Esophagus (tissue), 2 donors: ENCODE measurements around the gene GPR143. TPM values are rescaled to one million over a fixed set of nuclear protein-coding genes. Genes with fewer than 3 reads are reported as not detected.

Experiments
- H3K27ac ChIP-seq, 2 donors: one replicate each; pipeline ENCODE4 v1.5.1; 2013; ENCODE audit warnings: low read depth in 2 of 2, mild to moderate bottlenecking in 2 of 2, inconsistent platforms in 1 of 2, low read length in 1 of 2, moderate library complexity in 1 of 2
- H3K27me3 ChIP-seq, 2 donors: one replicate each; pipeline ENCODE4 v1.6.1; 2013; ENCODE audit warnings: low read length in 2 of 2, control low read depth in 1 of 2, mild to moderate bottlenecking in 1 of 2; ENCODE audit not compliant: insufficient read depth in 2 of 2, control insufficient read depth in 1 of 2
- H3K36me3 ChIP-seq, 2 donors: one replicate each; pipeline ENCODE4 v1.6.1; 2013; ENCODE audit warnings: low read length in 1 of 2; ENCODE audit not compliant: control insufficient read depth in 2 of 2, insufficient read depth in 2 of 2
- H3K4me1 ChIP-seq, 2 donors: one replicate each; pipeline ENCODE4 v1.6.1; 2013; ENCODE audit warnings: low read length in 1 of 2; ENCODE audit not compliant: control insufficient read depth in 2 of 2, insufficient read depth in 2 of 2
- H3K4me3 ChIP-seq, 2 donors: one replicate each; pipeline ENCODE4 v1.5.1; 2013; ENCODE audit warnings: low read length in 2 of 2, mild to moderate bottlenecking in 2 of 2, low read depth in 1 of 2, moderate library complexity in 1 of 2
- H3K9me3 ChIP-seq, 2 donors: one replicate each; pipeline ENCODE4 v1.6.1; 2013; ENCODE audit warnings: mild to moderate bottlenecking in 2 of 2, low read depth in 1 of 2, low read length in 1 of 2, moderate library complexity in 1 of 2; ENCODE audit not compliant: control insufficient read depth in 2 of 2, insufficient read depth in 1 of 2
- WGBS, 2 donors: extraction: QIAGEN DNeasy Blood & Tissue Kit; methylation state at CpG; one replicate each; pipeline ENCODE4 v1.1.7; 2013; 5-methylcytosine and 5-hydroxymethylcytosine counted together
- polyA plus RNA-seq, 2 donors: library from polyadenylated mRNA; stranded (reverse); fragments of 200-250 nt; gene quantifications; one replicate each; pipeline ENCODE4 v1.2.3, GENCODE V29; 2013
- donor health status: healthy with polysubstance abuse.
- donor health status: Bipolar disorder and iron deficiency.

Gene GPR143
- polyA plus RNA-seq, 2 donors, result 1.7 to 2.2 TPM

DNA sequence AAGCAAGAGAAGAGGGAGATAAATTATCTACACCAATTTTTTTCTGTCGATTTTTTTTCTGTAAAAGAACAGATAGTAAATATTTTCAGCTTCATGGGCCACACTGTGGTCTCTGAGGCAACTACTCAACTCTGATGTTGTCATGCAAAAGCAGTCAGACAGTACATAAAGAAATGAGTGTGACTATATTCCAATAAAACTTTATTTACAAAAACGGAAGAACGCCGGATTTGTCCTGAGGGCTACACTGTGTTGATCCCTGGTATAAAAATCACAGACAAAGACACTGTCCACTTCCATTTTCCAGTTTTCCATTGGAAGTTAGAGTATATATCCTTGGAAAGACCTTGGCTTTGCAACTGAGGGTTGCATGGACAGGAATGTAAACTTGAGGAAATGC lies 18.0 kb downstream of the GPR143 start:
- Histone ChIP-seq H3K4me1 (no peaks in the 10 kb centered on the region), H3K36me3 (no peaks in the 10 kb centered on the region), H3K27me3 (no peaks in the 10 kb centered on the region), H3K9me3 (no peaks in the 10 kb centered on the region), H3K27ac (no peak overlapping the region), H3K4me3 (no peak overlapping the region)
- WGBS, 2 donors, result 87 to 96% methylated on average over 4 of the region's 4 CpGs

DNA sequence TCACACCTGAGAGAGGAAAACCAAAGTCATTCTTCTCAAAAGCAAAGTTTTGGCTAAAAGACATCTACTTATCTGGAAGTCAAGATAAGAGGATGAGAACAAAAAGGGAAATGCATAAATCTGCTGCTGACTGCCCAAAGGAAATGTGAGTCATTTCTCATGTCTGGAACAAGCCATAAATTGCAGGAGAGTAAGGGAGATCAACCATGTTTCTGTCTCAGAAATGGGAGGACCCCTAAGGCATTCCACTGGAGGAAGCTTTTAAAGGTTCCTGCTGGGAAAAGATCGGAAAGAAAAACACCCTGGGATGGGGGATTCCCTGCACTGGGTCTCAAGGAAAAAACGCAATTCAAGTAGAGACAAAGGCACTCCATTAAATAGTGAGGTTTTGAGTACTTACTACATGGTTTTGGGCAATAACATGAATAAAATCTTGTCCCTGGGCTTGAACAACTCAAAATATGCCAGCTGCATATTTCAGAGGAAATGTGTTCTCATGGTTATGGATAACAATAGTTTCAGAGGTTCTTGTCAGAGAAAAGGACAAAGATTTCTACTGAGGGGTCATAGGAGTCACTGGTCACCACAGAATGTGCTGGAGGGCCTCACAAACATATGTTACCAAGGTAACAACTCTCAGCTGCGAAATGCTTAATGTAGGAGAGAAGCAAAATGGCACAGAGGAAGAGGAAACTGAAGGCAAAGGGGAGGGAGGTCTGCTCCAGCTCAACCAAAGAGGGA lies 19.3 kb downstream of the GPR143 start:
- WGBS, 2 donors, result 41 to 46% methylated on average over 3 of the region's 3 CpGs
- no peak overlapping the region for H3K4me3 ChIP-seq
- no peak overlapping the region for H3K27ac ChIP-seq
- H3K4me1 ChIP-seq, result no peaks in the 10 kb centered on the region
- H3K36me3 ChIP-seq, result no peaks in the 10 kb centered on the region
- H3K9me3 ChIP-seq, result no peaks in the 10 kb centered on the region
- H3K27me3 ChIP-seq, result no peaks in the 10 kb centered on the region

DNA sequence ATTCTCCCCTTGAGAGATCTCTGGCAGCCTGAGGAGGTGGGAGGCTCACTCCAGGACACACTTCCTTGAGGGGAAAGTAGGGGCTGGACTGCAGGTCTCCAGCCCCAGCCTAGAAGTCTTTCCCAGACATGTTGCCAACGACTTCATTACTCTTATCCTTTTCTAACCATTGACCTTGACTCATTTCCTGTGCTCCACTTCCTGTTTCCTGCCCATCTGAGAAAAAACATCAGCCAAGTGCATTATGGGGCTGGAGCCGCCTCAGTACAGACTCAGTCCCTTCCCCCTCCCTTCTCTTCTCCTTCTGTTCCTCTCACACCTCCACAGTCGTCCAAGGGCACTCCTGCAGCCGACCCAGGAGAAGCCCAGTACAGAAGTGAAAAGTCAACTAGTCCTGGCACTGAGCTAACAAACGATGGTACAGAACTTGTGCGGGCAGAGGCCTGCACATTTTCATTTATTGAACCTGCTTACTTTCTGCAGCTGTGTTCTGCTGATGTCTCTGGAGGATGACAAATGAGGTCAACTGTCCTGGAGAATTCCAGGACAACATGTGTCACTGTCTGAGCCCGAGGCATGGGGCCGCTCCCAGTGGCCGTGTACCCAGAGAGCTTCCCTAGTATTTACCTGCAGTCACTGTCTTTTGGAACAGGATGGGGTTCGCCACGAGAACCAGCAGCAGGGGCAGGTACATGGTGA lies 20.1 kb downstream of the GPR143 start:
- no peaks in the 10 kb centered on the region for H3K36me3 ChIP-seq
- H3K27ac ChIP-seq, result no peak overlapping the region
- no peaks in the 10 kb centered on the region for H3K9me3 ChIP-seq
- H3K4me1 ChIP-seq, result no peaks in the 10 kb centered on the region
- no peaks in the 10 kb centered on the region for H3K27me3 ChIP-seq
- whole genome bisulfite sequencing, 2 donors, result 54 to 64% methylated on average over 11 of the region's 11 CpGs
- no peak overlapping the region for H3K4me3 ChIP-seq

DNA sequence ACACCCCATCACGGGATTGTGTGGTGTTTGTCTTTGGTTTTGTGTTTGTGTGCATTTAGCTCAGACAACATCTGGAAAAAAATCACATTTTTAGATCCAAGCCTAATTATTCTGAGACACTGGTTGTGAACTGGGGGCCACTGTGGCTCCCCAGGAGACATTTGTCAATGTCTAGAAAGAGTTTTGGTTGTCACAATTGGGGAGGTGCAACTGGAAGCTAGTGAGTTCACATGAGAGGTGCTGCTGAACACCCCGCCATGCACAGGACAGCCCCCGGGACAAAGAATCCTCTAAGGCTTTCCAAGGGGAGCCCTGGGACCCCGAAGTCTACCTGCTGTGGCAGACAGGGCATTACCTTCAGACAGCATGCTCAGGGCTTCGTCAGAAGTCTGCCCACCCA lies 26.5 kb downstream of the GPR143 start:
- Histone ChIP-seq H3K27me3 (no peaks in the 10 kb centered on the region), H3K9me3 (peaks cover 0 to 2% of the 10 kb centered on the region in 2 donors), H3K27ac (no peak overlapping the region), H3K4me1 (no peaks in the 10 kb centered on the region), H3K36me3 (no peaks in the 10 kb centered on the region), H3K4me3 (no peak overlapping the region)
- WGBS, 2 donors, result 84 to 85% methylated on average over 5 of the region's 5 CpGs

DNA sequence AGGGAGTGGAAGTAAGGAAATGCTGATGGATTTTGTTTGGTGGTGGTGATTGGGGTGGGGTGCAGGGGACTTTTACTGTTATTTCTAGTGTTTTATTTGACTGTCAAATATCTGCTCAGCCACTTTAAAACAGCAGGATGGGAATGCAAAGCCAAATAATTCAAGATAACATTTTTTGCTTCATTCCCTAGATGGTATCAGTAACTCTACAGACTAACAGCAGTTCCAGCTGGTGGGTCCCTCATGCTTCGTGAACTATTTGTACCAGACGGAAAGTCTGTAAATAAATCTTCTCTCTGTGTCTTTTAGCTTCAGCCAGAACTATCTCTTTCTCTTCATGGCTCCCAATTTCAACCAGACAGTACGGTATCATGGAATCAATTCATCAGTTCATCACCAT lies 27.5 kb downstream of the GPR143 start:
- peaks cover 0 to 2% of the 10 kb centered on the region in 2 donors for H3K9me3 ChIP-seq
- 63 to 64% methylated on average over 3 of the region's 3 CpGs for WGBS, 2 donors
- H3K4me1 ChIP-seq, result no peaks in the 10 kb centered on the region
- no peaks in the 10 kb centered on the region for H3K27me3 ChIP-seq
- no peaks in the 10 kb centered on the region for H3K36me3 ChIP-seq
- no peak overlapping the region for H3K27ac ChIP-seq
- H3K4me3 ChIP-seq, result no peak overlapping the region

DNA sequence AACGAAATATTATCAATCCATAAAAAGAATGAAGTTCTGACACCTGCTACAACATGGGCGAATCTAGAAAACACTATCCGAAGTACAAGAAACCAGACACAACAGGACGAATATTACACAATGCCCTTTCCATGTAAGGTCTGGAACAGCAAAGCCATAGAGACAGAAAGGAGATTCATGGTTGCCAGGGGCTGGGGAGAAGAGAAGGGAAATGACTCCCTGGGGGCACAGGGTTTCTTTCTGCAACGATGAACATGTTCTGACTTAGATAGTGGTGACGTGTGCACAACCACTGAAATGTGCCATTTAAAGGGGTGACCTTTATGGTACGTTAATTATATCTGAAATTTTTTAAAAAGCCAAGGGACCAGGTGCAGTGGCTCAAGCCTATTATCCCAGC lies 28.3 kb downstream of the GPR143 start:
- H3K36me3 ChIP-seq, result no peaks in the 10 kb centered on the region
- whole genome bisulfite sequencing, 2 donors, result 80 to 82% methylated on average over 7 of the region's 7 CpGs
- H3K9me3 ChIP-seq, result peaks cover 0 to 2% of the 10 kb centered on the region in 2 donors
- no peak overlapping the region for H3K4me3 ChIP-seq
- H3K27me3 ChIP-seq, result no peaks in the 10 kb centered on the region
- no peaks in the 10 kb centered on the region for H3K4me1 ChIP-seq
- H3K27ac ChIP-seq, result no peak overlapping the region

DNA sequence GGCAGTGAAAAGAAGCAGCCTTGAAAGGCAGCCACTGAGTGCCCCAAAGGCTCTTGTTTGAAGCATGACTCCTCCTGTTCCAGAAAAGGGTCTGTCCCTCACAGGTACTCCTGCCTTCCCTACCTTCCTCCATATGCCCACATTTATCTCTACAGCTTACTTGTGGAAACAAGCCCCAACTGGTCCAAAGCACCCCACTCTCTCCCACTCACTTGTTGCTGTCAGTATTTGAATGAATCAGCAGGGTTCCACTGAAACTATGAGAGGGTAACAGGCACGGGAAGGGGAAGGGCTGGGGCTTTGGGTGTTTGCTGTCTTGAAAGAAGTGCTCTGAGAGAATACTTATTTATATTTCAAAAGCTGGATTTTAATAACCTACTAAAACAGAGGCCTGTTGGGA lies 34.9 kb downstream of the GPR143 start:
- Histone ChIP-seq H3K9me3 (peaks cover 3 to 6% of the 10 kb centered on the region in 2 donors), H3K4me3 (no peak overlapping the region), H3K4me1 (no peaks in the 10 kb centered on the region), H3K27me3 (no peaks in the 10 kb centered on the region), H3K27ac (no peak overlapping the region), H3K36me3 (no peaks in the 10 kb centered on the region)
- WGBS, 2 donors, result 29 to 55% methylated on average over 1 of the region's 1 CpG

DNA sequence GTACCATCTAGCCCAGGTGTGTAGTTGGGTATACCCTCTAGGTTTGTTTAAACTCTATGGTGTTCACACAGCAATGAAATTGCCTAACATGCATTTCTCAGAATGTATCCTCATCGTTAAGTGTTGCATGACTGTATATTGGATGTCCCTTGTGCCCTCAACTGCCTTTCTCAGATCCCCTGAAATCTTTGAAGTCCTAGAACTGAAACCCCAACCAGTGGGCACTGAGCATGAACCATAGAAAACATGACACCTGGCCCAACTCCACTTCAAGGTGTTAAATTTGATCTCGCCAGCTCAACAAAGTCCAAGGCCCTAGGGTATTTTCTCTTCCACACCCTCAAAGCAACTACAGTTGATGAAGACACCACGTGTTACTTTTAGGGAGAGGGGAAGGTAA lies 35.6 kb downstream of the GPR143 start:
- no peak overlapping the region for H3K4me3 ChIP-seq
- H3K27me3 ChIP-seq, result no peaks in the 10 kb centered on the region
- no peak overlapping the region for H3K27ac ChIP-seq
- H3K9me3 ChIP-seq, result peaks cover 3 to 6% of the 10 kb centered on the region in 2 donors
- H3K36me3 ChIP-seq, result no peaks in the 10 kb centered on the region
- no peaks in the 10 kb centered on the region for H3K4me1 ChIP-seq
- WGBS, 2 donors, result 59 to 82% methylated on average over 3 of the region's 3 CpGs

DNA sequence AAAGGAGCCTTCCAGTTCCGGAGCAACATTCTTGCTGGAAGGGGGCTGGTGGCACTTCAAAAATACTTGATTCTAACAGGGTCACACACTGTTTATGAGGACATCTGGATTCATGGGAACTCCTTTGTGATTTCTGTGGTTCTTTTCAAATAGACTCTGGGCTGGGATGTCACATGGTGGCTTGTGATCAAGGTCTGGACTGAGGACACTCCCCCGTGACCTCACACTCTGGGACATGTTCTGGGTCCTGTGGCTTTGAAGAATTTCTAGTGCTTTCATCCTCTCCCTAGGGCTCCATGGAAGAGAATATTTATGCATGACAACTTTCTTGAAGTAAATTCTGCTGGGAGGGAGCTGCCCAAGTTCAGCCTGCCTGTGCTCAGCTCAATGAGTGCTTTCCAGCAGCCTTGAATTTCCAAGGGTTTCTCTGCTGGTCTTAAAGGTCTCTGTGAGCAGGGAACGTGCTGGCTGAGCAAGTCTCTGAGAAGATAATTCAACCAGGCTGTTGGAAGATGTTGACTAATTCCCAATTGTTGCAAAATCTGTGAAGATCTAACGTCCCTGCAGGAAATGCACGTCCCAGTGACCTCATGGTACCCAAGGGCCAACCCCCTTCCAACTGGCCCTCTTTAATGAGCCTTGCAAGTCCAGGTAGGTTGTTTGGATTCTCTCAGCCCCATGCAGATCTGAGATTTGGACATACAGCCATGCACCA lies 36.3 kb downstream of the GPR143 start:
- no peak overlapping the region for H3K27ac ChIP-seq
- H3K36me3 ChIP-seq, result no peaks in the 10 kb centered on the region
- H3K9me3 ChIP-seq, result peaks cover 3 to 6% of the 10 kb centered on the region in 2 donors
- no peak overlapping the region for H3K4me3 ChIP-seq
- H3K4me1 ChIP-seq, result no peaks in the 10 kb centered on the region
- no peaks in the 10 kb centered on the region for H3K27me3 ChIP-seq
- 74 to 77% methylated on average over 5 of the region's 5 CpGs for WGBS, 2 donors
